ENCODE data around the gene ATF1.
"Not testable (repeated sequence)": the region's sequence is repeated elsewhere in the genome, so short reads cannot be mapped to it uniquely, and the experiment has no call there.

Gene ATF1

DNA sequence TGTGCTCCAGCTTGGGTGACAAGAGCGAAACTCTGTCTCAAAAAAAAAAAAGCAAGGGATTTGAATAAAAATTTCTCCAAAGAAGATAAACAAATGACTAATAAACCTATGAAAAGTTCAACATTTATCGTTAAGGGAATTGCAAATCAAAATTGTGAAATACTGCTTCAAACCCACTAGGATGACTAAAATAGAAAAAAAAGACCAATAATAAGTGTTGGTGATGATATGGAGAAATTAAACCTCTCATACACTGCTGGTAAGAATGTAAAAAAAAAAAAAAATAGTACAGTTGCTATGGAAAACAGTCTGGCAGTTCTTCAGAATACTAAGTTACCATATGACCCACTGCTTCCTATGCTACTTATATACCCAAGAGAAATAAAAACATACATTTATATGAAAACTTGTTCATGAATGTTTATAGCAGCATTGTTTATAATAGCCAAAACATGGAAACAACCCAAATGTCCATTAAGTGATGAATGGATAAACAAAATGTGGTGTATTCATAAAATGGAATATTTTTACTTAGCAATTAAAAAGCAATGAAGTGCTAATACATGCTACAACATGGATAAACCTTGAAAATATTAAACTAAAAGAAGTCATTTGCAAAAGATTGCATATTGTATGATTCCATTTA is 39.5 kb downstream of the ATF1 start:
- no peak for DNase-seq (ENCODE audit: low spot score)

DNA sequence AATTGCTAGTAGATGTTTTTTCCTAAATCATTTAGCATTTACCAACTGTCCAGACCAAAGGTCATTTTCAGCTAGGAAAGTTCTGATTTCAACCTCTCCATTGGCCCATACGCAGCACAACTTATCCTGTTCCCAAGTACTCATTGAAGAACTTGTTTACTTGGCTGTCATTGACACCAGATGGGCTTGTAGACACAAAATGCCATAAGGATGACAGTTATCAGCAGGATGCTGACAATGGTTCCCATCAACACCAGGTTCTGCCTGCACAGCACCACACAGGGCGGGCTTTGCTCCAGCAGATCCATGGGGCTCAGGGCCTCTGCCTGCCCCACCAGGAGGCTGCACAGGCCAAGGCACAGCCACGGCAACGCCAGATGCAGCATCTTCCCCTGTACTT is 42.3 kb downstream of the ATF1 start:
- DNase-seq (ENCODE audit: low spot score) = peak; percentile 13

DNA sequence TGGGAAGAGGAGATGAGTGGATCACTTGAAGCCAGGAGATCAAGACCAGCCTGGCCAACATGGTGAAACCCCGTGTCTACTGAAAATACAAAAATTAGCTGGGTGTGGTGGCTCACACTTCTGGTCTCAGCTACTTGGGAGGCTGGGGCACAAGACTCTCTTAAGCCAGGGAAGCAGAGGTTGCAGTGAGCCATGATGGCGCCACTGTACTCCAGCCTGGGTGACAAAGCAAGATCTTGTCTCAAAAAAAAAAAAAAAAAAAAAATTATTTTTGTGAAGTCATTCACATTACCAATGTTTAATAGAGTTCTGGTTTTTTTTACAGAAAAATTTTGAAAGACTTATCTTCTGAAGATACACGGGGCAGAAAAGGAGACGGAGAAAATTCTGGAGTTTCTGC is 45.2 kb downstream of the ATF1 start:
- DNase-seq (ENCODE audit: low spot score) = not testable (repeated sequence)

DNA sequence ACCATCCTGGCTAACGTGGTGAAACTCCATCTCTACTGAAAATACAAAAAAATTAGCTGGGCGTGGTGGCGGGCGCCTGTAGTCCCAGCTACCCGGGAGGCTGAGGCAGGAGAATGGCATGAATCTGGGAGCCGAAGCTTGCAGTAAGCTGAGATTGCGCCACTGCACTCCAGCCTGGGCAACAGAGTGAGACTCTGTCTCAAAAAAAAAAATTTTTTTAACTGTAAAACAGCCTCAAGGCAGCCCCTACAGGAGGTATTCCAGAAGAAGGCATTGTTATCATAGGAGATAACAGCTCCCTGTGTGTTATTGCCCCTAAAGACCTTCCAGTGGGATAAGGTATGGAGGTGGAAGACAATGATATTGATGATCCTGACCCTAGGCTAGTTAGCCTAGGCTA is 51.0 kb downstream of the ATF1 start:
- DNase-seq (ENCODE audit: low spot score) = not testable (repeated sequence)

DNA sequence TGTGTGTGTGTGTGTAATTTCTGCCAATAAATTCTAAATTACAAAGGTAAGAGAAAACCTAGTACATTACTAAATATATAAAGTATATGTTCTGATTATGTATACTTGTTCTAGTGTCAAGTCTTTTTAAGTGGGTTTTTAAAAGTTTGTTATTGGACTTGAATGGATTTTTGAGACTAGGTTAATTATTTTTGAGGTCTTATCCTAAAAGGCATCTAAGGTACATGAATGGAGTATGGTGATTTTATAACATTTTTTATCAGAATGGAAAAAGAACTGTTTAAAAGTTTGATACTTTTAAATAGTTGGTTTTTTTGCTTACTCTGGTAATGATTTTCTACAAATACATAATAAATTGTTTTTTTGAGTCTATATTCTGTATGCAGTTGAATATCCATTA is 56.3 kb downstream of the ATF1 start:
- DNase-seq (ENCODE audit: low spot score) = no peak

DNA sequence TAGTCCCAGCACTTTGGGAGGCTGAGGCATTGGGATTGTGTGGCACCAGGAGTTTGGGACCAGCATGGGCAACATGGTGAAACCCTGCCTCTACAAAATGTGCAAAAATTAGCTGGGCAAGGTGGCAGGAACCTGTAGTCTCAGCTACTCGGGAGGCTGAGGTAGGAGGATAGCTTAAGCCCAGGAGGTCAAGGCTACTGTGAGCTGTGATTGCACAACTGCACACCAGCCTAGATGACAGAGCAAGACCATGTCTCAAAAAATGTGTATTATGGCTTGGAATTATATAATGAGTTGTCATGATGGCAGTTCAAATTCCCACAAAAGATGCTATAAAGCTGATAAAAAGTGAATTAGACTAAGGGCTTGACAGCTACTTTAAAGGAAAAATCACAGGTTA is 58.2 kb downstream of the ATF1 start:
- DNase-seq (ENCODE audit: low spot score) = no peak

DNA sequence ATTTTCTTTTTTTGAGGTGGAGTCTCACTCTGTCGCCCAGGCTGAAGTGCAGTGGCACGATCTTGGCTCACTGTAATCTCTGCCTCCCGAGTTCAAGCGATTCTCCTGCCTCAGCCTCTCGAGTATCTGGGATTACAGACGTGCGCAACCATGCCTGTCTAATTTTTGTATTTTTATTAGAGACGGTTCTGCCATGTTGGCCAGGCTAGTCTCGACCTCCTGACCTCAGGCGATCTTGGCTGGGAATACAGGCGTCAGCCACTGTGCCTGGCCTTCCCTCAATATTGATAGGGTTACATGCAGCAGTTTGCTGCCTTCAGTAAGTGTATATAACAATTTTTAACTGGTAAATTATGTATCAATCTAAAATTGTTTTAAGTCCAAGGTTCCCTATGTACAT is 59.8 kb downstream of the ATF1 start:
- DNase-seq (ENCODE audit: low spot score) = not testable (repeated sequence)

DNA sequence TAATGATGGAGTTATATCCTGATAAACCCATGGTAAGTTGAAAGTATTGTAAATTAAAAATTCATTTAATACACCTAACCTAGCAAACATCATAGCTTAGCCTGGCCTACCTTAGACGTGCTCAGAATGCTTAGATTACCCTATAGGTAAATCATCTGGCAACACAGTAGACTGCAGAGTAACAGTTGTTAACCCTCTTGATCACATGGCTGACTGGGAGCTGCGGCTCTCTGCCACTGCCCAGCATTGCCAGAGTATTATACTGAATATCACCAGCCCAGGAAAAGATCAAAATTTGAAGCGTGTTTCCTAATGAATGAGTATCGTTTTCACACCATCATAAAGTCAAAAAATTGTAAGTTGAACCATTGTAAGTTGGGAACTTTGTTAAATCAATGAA is 61.0 kb downstream of the ATF1 start:
- DNase-seq (ENCODE audit: low spot score) = no peak

DNA sequence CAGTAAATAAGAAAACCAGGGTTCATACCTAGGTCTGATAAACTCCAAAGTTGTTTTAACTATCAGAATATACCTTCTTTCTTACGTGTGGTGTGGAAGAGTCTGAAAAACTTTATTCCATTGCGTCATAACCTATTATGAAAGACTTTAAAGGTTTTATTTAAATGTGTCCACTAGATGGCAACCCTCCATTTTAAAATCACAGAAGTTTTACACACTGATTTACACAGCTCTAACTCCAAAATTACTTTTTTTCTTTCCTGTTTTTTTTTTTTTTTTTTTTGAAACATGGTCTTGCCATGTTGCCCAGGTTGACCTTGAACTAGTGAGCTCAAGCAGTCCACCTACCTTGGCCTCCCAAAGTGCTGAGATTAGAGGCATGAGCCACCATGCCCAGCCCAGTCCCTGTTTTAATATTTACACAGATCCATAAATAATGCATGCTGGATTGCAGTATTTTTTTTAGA is 61.5 kb downstream of the ATF1 start:
- DNase-seq (ENCODE audit: low spot score) = peak; percentile 59

DNA sequence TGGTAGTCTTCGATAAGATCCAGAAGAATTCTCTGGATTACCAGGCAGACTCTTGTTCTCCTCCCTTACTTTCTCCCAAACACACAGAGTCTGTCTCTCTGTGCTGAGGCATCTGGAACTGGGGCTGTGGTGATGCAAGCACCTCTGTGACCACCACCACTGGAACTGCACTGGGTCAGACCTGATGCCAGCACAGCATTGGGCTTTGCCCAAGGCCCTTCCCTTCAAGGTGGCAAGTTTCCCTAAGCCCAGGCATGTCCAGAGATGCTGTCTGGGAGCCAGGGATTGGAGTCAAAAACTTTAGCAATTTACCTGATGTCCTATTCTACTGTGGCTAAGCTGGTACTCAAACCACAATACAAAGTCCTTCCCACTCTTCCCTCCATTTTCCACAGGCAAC is 64.2 kb downstream of the ATF1 start:
- DNase-seq (ENCODE audit: low spot score) = no peak

DNA sequence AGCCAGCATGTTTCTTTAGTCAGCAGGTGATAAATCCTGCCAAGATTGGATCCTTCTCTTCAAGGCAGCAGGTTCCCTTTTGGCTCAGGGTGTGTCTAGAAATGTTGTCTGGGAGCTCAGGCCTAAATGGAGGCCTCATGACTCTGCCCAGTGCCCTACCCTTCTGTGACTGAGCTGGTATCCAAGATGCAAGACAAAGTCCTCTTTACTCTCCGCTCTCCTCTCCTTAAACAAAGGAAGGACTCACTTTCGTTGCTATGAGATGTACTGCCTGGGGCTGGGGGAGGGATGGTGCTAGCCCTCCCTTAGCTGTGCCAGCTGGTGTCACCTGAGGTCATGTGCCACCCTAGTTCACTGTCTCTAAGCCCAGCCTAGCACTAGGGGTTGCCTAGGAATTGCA is 65.0 kb downstream of the ATF1 start:
- DNase-seq (ENCODE audit: low spot score) = no peak

DNA sequence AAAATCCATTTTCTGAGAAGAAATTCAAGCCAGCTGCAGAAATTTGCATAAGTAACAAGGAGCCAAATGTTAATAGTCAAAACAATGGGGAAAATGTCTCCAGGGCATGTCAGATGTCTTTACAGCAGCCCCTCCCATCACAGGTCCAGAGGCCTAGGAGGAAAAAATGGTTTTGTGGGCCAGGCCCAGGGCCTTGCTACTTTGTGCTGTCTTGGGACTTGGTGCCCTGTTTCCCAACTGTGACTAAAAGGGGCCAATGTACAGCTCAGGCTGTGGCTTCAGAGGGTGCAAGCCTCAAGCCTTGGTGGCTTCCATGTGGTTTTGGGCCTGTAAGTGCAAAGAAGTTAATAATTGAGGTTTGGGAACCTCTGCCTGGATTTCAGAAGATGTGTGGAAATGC is 69.9 kb downstream of the ATF1 start:
- not testable (repeated sequence) for DNase-seq (ENCODE audit: low spot score)

DNA sequence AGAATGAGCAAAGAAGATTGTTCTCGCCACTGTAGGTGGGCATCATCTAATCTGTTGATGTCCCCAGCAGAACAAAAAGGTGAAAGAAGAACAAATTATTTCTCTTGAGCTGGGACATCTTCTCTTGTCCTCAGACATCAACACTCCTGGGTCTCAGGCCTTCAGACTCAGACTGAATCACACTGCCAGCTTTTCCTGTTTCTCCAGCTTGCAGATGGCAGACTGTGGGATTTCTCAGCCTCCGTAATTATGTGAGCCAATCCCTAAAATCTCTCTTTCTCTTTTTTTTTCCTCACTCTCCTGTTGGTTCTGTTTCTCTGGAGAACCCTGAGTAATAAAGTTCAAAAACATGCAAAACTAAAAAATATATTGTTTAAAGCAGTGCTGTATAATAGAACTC is 75.1 kb downstream of the ATF1 start:
- no peak for DNase-seq (ENCODE audit: low spot score)

DNA sequence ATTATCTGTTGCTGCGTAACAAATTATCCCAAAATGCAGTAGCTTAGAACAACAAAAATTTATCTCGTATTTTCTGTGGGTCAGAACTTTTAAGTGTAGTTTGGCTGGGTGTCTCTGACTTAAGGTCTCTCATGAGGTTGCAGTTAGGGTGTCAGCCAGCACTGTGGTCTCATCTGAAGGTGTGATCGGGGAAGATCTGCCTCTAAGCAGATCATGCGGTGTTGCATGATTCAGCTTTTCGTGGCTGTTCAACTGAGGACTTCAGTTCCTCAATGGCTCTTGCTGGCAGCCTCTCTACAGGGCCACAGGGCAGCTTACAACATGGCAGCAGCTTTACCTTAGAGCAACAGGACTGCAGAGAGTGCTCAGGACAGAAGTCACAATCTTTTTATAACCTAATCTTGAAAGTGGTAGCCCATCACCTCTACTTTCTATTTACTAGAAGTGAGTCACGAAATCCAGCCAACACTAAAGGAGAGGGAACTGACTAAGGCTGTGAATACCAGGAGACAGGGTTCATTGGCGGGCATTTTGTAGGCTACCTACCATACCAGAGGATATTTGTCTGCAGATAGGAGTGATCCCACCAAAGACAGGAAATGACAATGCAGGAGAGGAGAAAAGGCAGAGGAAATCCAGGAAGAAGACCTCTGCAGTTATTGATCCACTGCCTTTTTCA is 77.0 kb downstream of the ATF1 start:
- no peak for DNase-seq (ENCODE audit: low spot score)

DNA sequence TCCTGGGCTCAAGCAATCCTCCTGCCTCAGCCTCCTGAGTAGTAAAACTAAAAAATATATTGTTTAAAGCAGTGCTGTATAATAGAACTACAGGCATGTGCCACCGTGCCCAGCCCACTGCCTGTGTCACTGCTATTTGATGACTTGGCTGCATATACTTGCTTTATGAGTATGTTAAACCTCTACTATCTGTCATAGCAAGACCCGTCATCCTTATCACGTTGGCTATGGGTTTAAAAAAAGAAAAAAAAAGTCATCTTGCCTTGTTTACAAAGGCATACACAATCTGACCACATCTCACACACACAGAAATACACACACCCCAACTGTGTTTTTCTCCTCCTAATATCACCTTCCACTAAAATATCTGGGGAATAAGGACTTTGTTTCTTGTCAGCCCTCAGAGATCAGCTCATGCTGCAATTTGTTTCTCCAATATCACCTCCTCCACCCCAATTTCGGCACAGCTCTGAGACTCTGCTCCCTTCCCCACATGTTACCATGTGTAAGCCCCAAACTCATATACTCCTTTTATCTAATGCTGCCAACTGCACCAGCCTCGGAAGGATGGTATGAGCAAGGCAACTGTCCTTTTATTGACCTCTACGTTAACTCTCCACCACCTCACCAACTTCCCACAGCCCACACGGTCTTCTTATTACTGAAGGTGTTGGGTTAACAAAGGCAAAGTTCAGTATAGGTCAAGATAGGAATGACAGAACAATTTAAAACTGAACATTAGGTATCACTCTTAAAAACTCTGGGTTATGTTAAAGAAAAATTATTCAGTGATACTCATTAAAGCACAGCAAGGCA is 78.0 kb downstream of the ATF1 start:
- no peak for DNase-seq (ENCODE audit: low spot score)

DNA sequence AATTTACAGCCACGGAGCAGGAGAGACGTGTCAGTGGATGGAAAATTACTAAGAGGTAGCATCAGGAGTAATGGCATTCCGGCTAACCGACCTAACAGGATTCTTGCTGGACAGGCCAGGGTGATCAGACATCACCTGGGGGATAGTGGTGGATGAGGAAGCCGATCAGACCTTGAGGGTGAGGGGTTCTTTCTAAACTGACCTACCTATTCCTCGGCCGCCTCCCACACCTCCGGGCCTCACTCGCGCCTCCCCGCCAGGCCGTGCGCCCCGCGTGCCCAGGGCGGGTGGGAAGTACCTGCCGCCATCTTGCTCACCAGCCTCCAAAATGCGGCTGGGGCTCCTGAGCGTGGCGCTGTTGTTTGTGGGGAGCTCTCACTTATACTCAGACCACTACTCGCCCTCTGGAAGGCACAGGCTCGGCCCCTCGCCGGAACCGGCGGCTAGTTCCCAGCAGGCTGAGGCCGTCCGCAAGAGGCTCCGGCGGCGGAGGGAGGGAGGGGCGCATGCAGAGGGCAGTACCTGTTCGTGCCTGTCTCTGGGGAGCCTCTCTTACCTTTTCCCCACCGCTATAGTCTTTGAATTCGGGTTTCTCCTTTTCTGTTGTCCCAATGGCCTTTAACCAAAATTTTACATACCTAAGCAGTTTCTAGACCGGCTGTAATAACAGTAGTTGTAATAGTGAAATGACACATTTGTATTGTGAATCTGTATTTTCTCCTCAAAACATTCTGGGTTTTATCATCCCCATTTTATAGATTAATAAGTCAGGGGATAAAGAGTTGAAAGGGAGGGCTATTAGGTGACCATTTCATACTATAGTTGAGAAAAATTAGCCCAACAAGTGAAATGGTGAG is 79.0 kb downstream of the ATF1 start, which contains the start of gene TMPRSS12:
TSS of gene TMPRSS12 (plus strand) at position 290 of the 857 bp plus-strand sequence. CDS start at position 329, 39 bp downstream.
- no peak for DNase-seq (ENCODE audit: low spot score)

DNA sequence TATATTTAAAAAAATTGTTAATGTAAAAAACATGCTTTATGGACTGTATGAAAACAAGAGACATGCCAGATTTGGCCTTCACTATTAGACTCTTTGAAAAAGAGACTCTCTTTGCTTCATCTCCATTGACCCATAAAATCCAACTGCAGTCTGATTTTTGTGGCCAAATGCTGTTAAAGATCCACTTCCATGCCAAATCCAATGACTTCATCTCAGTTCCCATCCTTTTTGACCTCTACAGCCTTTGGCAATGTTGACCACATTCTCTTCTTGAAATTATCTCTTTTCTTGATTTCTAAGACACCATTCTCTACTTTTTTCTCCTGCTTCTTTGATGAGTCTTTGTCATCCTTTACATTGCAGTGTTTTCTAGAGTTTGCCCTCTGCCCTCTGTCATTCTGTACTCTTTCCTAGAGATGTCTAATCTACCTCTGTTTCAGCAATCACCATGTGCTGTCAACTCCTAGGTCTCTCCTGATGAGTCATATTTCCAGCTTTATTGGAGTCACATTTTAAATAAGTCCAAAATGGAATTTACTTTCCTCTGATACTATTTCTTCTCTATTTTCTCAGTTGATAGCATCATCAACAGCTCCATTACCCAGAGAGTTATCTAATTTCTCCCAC is 81.2 kb downstream of the ATF1 start:
- DNase-seq (ENCODE audit: low spot score) = no peak

DNA sequence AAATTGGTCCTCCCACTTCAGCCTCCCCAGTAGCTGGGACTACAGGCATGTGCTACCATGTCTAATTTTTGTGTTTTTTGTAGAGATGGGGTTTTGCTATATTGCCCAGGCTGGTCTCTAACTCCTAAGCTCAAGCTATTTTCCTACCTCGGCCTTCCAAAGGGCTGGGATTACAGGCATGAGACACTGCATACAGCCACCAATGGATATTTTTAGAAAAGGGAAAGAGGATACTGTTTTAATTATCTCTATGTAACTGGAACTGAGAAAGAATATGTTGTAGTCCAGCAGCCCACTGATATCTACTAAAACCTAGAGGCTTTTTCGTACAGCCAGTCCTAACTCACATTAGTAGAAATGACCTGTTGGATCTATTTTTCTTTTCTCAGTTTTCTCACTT is 85.1 kb downstream of the ATF1 start:
- DNase-seq (ENCODE audit: low spot score) = no peak

DNA sequence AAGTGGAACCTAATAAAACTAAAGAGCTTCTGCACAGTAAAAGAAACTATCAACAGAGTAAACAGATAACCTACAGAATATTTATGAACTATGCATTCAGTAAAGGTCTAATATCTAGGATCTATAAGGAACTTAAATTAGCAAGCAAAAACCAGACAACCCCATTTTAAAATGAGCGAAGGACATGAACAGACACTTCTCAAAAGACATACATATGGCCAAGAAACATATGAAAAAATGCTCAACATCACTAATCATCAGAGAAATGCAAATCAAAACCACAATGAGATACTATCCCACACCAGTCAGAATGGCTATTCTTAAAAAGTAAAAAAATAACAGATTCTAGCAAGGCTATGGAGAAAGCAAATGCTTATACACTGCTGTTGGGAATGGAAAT is 91.3 kb downstream of the ATF1 start:
- not testable (repeated sequence) for DNase-seq (ENCODE audit: low spot score)

DNA sequence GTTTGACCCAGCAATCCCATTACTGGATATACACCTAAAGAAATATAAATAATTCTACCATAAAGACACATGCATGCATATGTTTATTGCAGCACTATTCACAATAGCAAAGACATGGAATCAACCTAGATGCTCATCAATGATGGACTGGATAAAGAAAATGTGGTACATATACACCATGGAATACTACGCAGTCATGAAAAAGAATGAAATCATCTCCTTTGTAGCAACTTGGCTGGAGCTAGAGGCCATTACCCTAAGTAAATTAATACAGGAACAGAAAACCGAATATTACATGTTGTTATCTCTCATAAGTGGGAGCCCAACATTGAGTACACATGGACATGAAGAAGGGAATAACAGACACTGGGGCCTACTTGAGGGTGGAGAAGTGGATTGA is 91.8 kb downstream of the ATF1 start:
- not testable (repeated sequence) for DNase-seq (ENCODE audit: low spot score)

DNA sequence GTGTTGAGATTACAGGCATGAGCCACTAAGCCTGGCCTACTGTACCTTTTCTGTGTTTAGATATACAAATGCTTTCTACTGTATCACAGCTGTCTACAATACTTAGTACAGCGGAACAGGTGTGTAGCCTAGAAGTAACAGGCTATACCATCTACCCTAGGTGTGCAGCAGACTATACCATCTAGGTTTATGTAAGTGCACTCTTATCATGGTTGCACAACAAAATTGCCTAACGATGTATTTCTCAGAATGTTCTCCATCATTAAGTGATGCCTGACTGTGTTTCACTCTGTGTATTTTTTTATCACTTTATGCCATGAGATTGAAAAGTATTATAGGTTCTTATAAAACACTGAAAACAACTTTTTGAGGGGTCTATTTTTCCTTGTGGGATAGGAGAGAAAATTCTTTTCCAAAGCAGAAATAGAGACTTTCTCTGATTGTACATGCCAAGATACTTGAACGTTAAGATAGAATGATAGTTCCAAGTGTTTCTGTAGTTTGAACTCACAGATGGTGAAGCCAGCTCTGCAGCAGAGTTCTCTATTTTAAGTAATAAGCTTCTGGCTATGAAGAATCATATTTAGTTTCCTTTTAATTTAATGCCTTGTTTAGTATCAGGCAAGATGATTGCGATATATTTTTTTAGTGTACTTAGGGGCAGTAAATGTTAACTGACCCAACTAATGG is 95.9 kb downstream of the ATF1 start:
- no peak for DNase-seq (ENCODE audit: low spot score)

Measured in AG08395 (cell line).